Measurements from ENCODE around the gene NFIB. TPM values are rescaled to one million over a fixed set of nuclear protein-coding genes. Genes with fewer than 3 reads are reported as not detected.

NFIB gene
- total and polyA plus RNA-seq, 10 of the 15 experiments (the other 5 are each of a cell fraction or from before 2014, with no cell fraction given) = under 0.01 to 0.19 (median 0.05) TPM; not detected in 3

- SMC1A ChIA-PET (ENCODE audit: uncharacterized antibody, unreplicated experiment) = no interaction called here
- H3K4me1 ChIP-seq (ENCODE audit: control insufficient read depth, insufficient read depth, low read length) = no peaks in the 10 kb centered on the region
- POLR2A ChIA-PET = no interaction called here
- in situ Hi-C loops (cut with MboI) = no loop called here
- H3K36me3 ChIP-seq (ENCODE audit: control insufficient read depth in 2 of 2, insufficient read depth in 2 of 2, low read length in 1 of 2) = no peaks in the 10 kb centered on the region
- no peak overlapping the region for H3K4me2 ChIP-seq (ENCODE audit: control insufficient read depth, insufficient read depth)
- H3K27me3 ChIP-seq (replicated peaks in 1 of 2; ENCODE audit: control insufficient read depth in 2 of 2, insufficient read depth in 2 of 2, low read length in 1 of 2) = no peaks in the 10 kb centered on the region
- CTCF ChIA-PET = interaction anchor here (1.1 kb wide), 1 partner anchor 10 kb away, joined by 3 read pairs; no protein-coding TSS in a partner anchor
- no peak overlapping the region for H3K4me3 ChIP-seq
- intact Hi-C loops (cut with micrococcal nuclease; ENCODE audit: unreplicated experiment) = no loop called here
- no peaks in the 10 kb centered on the region for H4K20me1 ChIP-seq (ENCODE audit: control insufficient read depth, insufficient read depth)
- H2AFZ ChIP-seq (ENCODE audit: control insufficient read depth, low read depth, low read length) = no peak overlapping the region
- BruUV-seq (replicated peaks) = no TSS peak
- no peak overlapping the region for H3K9ac ChIP-seq (ENCODE audit: control insufficient read depth, insufficient read depth, low read length)
- H3K9me3 ChIP-seq (replicated peaks; ENCODE audit: control insufficient read depth, insufficient read depth, low read length) = no peaks in the 10 kb centered on the region
- RAD21 ChIA-PET (ENCODE audit: unreplicated experiment) = no interaction called here
- TF ChIP-seq ZNF217 (IDR thresholded peaks at IDR 0.05) = no peak
- TF ChIP-seq SMARCA5 (IDR thresholded peaks at IDR 0.05) = no peak
- no peak for TF ChIP-seq HDGF (IDR thresholded peaks at IDR 0.05)
- TF ChIP-seq TCF12 (IDR thresholded peaks at IDR 0.05; ENCODE audit: low read depth, low read length) = no peak
- no peak for TF ChIP-seq POLR2A (IDR thresholded peaks at IDR 0.05; ENCODE audit: low read depth, low read length)
- TF ChIP-seq PAX5 (IDR thresholded peaks at IDR 0.05; ENCODE audit: borderline replicate concordance, low read depth, low read length) = no peak
- TF ChIP-seq E4F1 (IDR thresholded peaks at IDR 0.05; ENCODE audit: borderline replicate concordance, partially characterized antibody) = no peak
- no peak for TF ChIP-seq POU2F2 (IDR thresholded peaks at IDR 0.05; ENCODE audit: borderline replicate concordance, low read depth, low read length)
- TF ChIP-seq PRDM15 (CRISPR knock-in tag; IDR thresholded peaks at IDR 0.05) = no peak
- no peak for TF ChIP-seq ESRRA (IDR thresholded peaks at IDR 0.05; ENCODE audit: low read length)
- TF ChIP-seq PML (IDR thresholded peaks at IDR 0.05; ENCODE audit: low read length) = no peak
- no peak for TF ChIP-seq GABPA (IDR thresholded peaks at IDR 0.05; ENCODE audit: low read depth)
- no peak for TF ChIP-seq YBX1 (IDR thresholded peaks at IDR 0.05)
- no peak for TF ChIP-seq CHD1 (IDR thresholded peaks at IDR 0.05; ENCODE audit: low read depth, low read length)
- TF ChIP-seq NR2C1 (IDR thresholded peaks at IDR 0.05) = no peak
- no peak for ATAC-seq
- no peak overlapping the region for H3K27ac ChIP-seq (ENCODE audit: control insufficient read depth, insufficient read depth)
- DNase-seq (ENCODE audit: low read depth, low spot score) = no peak
- WGBS (ENCODE audit: insufficient coverage, insufficient replicate concordance, low lambda C conversion rate, missing lambda C conversion rate) = 27% methylated on average over 7 of the region's 7 CpGs
- no peak for FAIRE-seq
- no peaks in the 10 kb centered on the region for H3K79me2 ChIP-seq (ENCODE audit: control insufficient read depth, insufficient read depth, low read length)
Observed at GRCh38 chr9:14087576-14087975, 226.4 kb downstream of the NFIB start.

All from GM12878 (cell line).